Measurements from ENCODE around the gene KLK13.

DNA sequence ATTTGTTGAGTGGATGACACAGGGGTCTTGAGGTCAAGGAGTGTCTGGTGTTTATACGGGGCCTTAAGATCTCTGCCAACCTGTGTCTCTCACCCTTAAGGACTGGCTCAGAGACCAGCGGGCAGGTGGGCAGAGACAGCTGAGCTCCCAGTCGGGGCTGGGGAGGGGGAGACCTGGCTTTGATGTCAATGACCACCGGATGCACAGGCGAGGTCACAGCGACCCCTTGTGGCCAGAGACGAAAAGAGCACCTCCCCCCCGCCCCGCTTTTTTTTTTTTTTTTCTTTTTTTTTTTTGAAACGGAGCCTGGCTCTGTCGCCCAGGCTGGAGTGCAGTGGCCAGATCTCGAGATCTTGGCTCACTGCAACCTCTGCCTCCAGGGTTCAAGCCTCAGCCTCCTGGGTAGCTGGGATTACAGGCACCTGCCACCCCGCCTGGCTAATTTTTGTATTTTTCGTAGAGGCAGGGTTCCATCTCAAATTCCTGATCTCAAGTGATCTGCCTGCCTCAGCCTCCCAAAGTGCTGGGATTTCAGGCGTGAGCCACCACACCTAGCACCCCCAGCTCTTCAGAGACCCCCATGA lies 29.9 kb upstream of the KLK13 start:
- no peak for TF ChIP-seq JUN (IDR thresholded peaks at IDR 0.05; ENCODE audit: low read depth, low read length)
- TF ChIP-seq TAF1 (IDR thresholded peaks at IDR 0.05; ENCODE audit: low read depth, low read length): no peak
- TF ChIP-seq EP300 (IDR thresholded peaks at IDR 0.05; ENCODE audit: borderline replicate concordance in 1 of 2, low read depth in 2 of 2, low read length in 2 of 2): no peak
- TF ChIP-seq EZH2 (IDR thresholded peaks at IDR 0.05; ENCODE audit: low read depth, low read length, severe bottlenecking): no peak
